NCI-H748 (cell line): ENCODE data around the gene DHRS11.

Experiments used
- DNase-seq: peaks from one replicate; lab custom pipeline; 2025; ENCODE audit not compliant: unreplicated experiment; lab: John Stamatoyannopoulos, UW

The DHRS11 gene

GRCh38 chr17:36591434-36592315 lies at the start of gene DHRS11:
Gene DHRS11, plus strand, starts transcription at chr17:36591879. Its CDS starts 131 bp downstream, at chr17:36592010.
- DNase-seq: peak; percentile 81

DNA sequence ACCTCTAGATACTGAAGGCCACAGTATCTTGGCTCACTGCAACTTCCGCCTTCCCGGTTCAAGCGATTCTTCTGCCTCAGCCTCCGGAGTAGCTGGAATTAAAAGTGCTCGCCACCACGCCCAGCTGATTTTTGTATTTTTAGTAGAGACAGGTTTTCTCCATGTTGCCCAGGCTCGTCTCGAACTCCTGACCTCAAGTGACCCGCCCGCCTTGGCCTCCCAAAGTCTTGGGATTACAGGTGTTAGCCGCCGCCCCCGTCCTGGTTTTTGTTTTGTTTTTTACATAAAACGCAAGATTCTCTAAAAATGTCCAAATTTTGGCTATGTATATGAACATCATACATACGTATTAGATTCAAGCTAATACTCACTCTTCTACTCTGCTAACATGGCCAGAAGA lies 48.9 kb upstream of the DHRS11 start:
- no peak for DNase-seq

GRCh38 chr17:36544044-36544306 lies 47.7 kb upstream of the DHRS11 start:
- peak; percentile 53 for DNase-seq

GRCh38 chr17:36544307-36545076 lies 47.2 kb upstream of the DHRS11 start, which contains the start of gene GGNBP2:
Gene GGNBP2, plus strand, starts transcription at chr17:36544919. Its CDS starts 806 bp downstream, at chr17:36545725.
- DNase-seq: peak; percentile 94

DNA sequence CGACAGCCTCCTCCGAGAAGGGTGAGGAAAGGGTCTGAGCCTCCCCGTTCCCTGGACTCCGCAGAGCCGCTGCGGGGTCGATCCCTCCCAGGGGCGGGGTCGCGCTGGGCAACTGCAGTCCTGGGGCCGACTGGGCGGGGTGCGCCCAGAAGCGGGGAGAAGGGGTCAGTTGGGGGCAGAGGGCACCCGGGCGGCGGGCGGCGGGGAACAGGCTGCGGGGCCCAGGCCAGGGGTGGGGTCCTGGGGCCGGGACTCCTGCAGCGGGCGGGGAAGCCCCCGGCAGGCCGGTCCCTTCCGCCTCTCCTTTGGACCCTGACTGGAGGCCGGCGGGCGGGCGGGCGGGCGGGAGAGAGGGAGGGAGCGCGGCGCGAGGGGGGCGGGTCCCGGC lies 46.6 kb upstream of the DHRS11 start:
- no peak for DNase-seq

DNA sequence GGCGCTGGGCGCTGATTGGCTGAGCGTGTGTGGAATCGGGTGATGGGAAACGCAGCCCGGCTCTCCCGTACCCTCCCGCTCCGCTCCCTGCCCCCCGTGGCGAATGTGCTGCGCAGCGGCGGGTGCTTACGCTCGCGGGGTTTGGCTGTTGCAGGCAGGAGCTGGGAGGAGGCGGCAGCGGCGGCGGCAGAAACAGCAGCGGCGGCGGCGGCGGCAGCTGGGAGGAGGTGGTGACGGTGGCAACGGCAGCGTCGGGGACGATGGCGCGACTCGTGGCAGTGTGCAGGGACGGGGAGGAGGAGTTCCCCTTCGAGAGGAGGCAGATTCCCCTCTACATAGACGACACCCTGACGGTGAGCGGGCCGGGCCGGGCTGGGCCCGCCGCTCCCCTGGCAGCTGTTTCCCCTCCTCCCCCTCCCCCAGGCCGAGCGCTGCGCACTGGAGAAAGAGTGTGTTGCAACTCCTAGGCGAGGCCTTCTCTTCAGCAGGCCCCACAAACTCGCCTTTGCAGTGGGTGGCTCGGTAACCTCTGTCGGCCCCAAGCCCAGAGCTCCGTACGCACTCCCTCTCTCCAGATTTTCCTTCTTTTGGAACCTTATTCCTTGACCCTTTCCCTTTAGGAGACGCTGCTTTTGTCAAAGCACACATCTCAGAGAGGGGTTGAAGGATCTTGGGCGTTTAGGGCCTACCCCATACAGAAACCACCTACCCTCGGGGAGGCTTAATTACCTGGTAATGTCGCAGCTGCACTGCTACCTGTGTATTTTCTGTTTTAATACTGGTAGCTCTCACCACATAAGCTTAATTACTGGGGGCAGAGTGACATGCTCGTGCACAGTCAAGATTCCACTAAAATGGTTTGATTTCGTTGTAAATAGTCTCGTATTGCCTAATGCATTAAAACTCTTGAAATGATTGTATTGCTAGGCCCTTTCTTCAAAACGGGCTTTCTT lies 45.9 kb upstream of the DHRS11 start:
- peak; percentile 98 for DNase-seq

GRCh38 chr17:36546418-36547093 lies 45.1 kb upstream of the DHRS11 start:
- no peak for DNase-seq

- DNase-seq: no peak
These were observed 43.9 kb upstream of the DHRS11 start for GRCh38 chr17:36547776-36548175.

- DNase-seq: no peak
These were observed 40.9 kb upstream of the DHRS11 start for GRCh38 chr17:36550491-36551417.

DNA sequence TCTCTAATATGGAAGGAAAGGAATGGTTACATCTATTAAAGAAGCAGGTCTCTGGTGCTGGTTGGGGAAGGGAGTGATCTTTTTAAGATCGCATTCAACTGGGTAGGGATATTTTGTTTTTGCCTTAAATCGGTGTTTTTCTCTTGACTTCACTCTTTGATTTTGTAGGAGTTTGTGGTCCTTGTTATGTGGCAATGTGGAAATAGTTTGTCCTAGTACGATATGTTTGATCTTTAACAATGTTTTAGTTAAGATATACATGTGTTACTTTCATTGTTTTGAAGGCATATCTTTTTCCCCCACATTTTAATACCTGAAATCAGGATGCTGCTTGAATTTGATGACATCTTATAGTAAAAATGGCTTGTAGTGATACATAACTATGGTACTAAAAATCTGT lies 38.2 kb upstream of the DHRS11 start:
- DNase-seq: no peak

GRCh38 chr17:36566081-36566480 lies 25.6 kb upstream of the DHRS11 start:
- DNase-seq: no peak

GRCh38 chr17:36575028-36575427 lies 16.7 kb upstream of the DHRS11 start:
- no peak for DNase-seq

GRCh38 chr17:36576793-36577192 lies 14.9 kb upstream of the DHRS11 start:
- no peak for DNase-seq

DNA sequence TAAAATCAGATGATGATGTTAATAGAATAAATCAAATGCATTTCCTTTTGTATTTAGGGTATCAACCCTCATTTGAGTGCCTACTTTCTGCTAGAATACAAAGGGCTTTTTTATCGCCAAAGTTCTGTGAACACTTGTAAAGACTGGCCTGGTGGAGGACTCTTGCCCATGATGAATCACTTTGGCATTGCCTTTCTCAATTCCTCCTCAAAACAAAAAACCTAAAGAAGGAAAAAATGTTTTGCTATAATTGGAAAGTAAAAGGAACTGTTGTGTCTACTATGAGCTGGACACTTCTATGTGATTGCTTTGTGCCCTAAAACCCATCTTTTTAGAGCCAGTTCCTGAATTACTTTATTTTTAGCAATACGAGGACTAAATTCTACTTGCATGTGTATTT lies 13.0 kb upstream of the DHRS11 start:
- no peak for DNase-seq

DNA sequence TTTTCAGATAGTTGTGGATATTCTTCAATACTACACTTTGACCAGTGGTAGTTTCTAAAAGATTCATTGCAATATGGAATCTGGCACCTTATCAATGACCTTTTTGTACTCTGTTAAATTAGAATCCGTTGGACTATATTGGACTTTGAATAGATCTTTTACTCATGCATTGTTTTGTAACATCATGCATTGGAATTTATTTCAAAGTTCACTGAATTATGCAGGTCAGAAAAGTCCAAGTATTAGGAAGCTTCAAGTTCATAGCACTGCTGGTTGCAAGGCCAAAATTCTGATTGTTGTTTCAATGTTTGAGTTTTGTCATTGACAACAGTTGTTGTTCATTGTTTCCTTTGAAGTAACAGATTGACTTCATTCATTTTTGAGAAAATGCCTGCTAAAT lies 7.9 kb upstream of the DHRS11 start:
- DNase-seq: no peak

- no peak for DNase-seq
These were observed 5.5 kb upstream of the DHRS11 start for GRCh38 chr17:36586138-36586537.

GRCh38 chr17:36590082-36590481 lies 1.6 kb upstream of the DHRS11 start:
- DNase-seq: no peak

- peak; percentile 52 for DNase-seq
These were observed 637 bp downstream of the DHRS11 start for GRCh38 chr17:36592316-36592715.

DNA sequence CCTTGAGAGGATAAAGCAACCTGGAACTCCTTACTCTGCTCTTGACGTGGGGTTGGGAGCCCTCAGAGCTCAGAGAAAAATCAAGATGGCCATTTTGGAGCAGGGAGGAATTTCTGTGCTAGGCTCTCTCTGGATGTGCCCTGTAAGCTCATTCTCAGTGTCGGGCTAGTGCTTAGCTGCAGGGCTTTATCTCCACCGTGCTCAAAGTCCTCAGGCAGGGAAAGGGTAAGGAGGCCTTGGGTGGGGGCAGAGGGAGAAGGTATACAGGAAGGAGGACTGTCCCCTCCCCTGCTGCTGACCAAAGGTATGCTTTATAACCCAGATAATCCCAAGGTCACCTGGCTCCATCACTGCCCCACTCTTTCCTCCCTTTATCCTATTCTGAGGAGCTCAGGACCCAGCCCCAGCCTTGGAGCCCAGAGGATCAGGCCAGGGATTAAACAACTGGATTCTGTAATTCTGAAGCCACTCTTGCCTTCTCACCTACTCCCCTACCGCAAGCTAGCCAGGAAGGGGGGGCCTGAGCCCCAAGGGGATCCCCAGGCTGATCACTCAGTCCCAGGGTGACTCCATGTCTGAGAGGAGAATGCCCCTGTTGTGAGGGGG lies 1.1 kb downstream of the DHRS11 start:
- DNase-seq: no peak
